WTC11 (cell line): Measurements from ENCODE around the gene ATP13A1. TPM values are rescaled to one million over a fixed set of nuclear protein-coding genes. Genes with fewer than 3 reads are reported as not detected.

Experiments used
- ELF4 ChIP-seq: sonication (generic); formaldehyde crosslinking; IDR thresholded peaks from 2 replicates; pipeline ENCODE4 v1.8.1; 2022; ENCODE audit warnings: low read depth, mild to moderate bottlenecking, moderate library complexity, missing genetic modification reagents
- FOXK1 ChIP-seq: sonication (generic); formaldehyde crosslinking; IDR thresholded peaks from 2 replicates; pipeline ENCODE4 v1.8.0; 2022; ENCODE audit warnings: mild to moderate bottlenecking, moderate library complexity, missing genetic modification reagents
- MXD4 ChIP-seq: fragments of 250-450 bp; sonication (Bioruptor Pico); IDR thresholded peaks from 2 replicates; pipeline ENCODE4 v1.8.0; 2021; ENCODE audit warnings: mild to moderate bottlenecking, moderate library complexity, borderline replicate concordance
- SMAD3 ChIP-seq: sonication (generic); formaldehyde crosslinking; IDR thresholded peaks from 2 replicates; pipeline ENCODE4 v1.8.0; 2022; ENCODE audit warnings: missing genetic modification reagents, mild to moderate bottlenecking, borderline replicate concordance
- SP1 ChIP-seq: sonication (generic); formaldehyde crosslinking; conservative IDR thresholded peaks from 2 replicates; pipeline ENCODE4 v1.8.1; 2022; ENCODE audit warnings: missing genetic modification reagents
- TCF7 ChIP-seq: sonication (generic); formaldehyde crosslinking; IDR thresholded peaks from 2 replicates; pipeline ENCODE4 v1.8.0; 2022; ENCODE audit warnings: mild to moderate bottlenecking, low read depth, missing genetic modification reagents, moderate library complexity
- ZNF232 ChIP-seq: sonication (generic); formaldehyde crosslinking; IDR thresholded peaks from 2 replicates; pipeline ENCODE4 v1.8.0; 2022; ENCODE audit warnings: mild to moderate bottlenecking, missing genetic modification reagents
- total RNA-seq: library from RNA; stranded (reverse); gene quantifications from 3 replicates; pipeline ENCODE4 v1.2.3, GENCODE V29; 2021
- TF ChIP-seq, protein P1 (sequence below): sonication (generic); formaldehyde crosslinking; IDR thresholded peaks from 2 replicates; pipeline ENCODE4 v1.8.0; 2023; ENCODE audit warnings: mild to moderate bottlenecking, missing genetic modification reagents
- TF ChIP-seq, protein P2 (sequence below): sonication (generic); formaldehyde crosslinking; IDR thresholded peaks from 2 replicates; pipeline ENCODE4 v1.8.1; 2023; ENCODE audit warnings: mild to moderate bottlenecking, missing genetic modification reagents
- TF ChIP-seq, protein P3 (sequence below): sonication (generic); formaldehyde crosslinking; IDR thresholded peaks from 2 replicates; pipeline ENCODE4 v1.8.1; 2022; ENCODE audit warnings: missing genetic modification reagents, borderline replicate concordance
- TF ChIP-seq, protein P4 (sequence below): sonication (generic); formaldehyde crosslinking; IDR thresholded peaks from 2 replicates; pipeline ENCODE4 v1.8.1; 2023; ENCODE audit warnings: mild to moderate bottlenecking, missing genetic modification reagents, borderline replicate concordance
- TF ChIP-seq, protein P5 (sequence below): fragments of 250-450 bp; sonication (Bioruptor Pico); conservative IDR thresholded peaks from 2 replicates; pipeline ENCODE4 v1.9.0; 2021; ENCODE audit warnings: mild to moderate bottlenecking
- TF ChIP-seq, protein P6 (sequence below): sonication (generic); formaldehyde crosslinking; IDR thresholded peaks from 2 replicates; pipeline ENCODE4 v1.8.0; 2023; ENCODE audit warnings: missing genetic modification reagents, mild to moderate bottlenecking, borderline replicate concordance
- TF ChIP-seq, protein P7 (sequence below): sonication (generic); formaldehyde crosslinking; IDR thresholded peaks from 2 replicates; pipeline ENCODE4 v1.8.1; 2022; ENCODE audit warnings: low read depth, mild to moderate bottlenecking, moderate library complexity, missing genetic modification reagents, borderline replicate concordance

ATP13A1 gene
- total RNA-seq, 1 experiment from 2014 or later: 82.6 TPM

DNA sequence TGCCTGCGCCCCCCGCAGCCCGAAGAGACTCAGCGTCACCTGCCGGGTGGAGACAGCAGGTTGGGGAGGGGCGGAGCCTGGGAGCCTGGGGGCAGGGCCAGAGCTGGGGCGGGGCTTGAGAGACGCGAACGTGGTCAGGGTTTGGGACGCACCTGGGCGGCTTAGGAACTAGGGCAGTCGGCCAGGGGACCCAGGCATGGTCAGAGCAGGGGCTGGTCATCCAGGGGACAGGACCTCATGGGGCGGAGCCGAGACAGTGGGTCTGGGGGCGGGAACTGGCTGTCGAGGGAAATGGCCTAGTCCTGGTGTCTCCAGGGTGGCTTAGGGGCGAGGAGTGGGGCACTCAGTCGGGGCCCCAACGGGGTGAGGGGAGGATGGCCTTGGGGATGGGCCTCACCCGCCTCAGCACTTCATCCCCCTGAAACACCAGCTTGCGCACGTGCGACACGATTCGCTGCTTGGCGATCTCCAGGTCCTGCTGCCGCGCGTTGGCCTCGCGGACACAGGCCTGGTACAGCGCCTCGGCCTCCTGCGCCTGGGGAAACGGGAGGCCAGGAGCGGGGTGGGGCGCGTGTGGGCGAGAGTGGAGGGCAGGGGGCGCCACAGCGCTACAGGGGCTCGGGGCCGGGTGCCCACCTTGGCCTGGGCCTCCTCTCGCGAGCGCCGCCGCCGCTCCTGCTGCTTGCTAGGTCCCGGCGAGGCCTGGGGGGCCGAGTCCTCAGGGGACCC, 25.8 kb downstream of the ATP13A1 start (continued):
- TF ChIP-seq FOXK1 (CRISPR knock-in tag): no peak
- TF ChIP-seq, protein P1, sequence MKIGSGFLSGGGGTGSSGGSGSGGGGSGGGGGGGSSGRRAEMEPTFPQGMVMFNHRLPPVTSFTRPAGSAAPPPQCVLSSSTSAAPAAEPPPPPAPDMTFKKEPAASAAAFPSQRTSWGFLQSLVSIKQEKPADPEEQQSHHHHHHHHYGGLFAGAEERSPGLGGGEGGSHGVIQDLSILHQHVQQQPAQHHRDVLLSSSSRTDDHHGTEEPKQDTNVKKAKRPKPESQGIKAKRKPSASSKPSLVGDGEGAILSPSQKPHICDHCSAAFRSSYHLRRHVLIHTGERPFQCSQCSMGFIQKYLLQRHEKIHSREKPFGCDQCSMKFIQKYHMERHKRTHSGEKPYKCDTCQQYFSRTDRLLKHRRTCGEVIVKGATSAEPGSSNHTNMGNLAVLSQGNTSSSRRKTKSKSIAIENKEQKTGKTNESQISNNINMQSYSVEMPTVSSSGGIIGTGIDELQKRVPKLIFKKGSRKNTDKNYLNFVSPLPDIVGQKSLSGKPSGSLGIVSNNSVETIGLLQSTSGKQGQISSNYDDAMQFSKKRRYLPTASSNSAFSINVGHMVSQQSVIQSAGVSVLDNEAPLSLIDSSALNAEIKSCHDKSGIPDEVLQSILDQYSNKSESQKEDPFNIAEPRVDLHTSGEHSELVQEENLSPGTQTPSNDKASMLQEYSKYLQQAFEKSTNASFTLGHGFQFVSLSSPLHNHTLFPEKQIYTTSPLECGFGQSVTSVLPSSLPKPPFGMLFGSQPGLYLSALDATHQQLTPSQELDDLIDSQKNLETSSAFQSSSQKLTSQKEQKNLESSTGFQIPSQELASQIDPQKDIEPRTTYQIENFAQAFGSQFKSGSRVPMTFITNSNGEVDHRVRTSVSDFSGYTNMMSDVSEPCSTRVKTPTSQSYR (CRISPR knock-in tag): no peak
- TF ChIP-seq, protein P2, sequence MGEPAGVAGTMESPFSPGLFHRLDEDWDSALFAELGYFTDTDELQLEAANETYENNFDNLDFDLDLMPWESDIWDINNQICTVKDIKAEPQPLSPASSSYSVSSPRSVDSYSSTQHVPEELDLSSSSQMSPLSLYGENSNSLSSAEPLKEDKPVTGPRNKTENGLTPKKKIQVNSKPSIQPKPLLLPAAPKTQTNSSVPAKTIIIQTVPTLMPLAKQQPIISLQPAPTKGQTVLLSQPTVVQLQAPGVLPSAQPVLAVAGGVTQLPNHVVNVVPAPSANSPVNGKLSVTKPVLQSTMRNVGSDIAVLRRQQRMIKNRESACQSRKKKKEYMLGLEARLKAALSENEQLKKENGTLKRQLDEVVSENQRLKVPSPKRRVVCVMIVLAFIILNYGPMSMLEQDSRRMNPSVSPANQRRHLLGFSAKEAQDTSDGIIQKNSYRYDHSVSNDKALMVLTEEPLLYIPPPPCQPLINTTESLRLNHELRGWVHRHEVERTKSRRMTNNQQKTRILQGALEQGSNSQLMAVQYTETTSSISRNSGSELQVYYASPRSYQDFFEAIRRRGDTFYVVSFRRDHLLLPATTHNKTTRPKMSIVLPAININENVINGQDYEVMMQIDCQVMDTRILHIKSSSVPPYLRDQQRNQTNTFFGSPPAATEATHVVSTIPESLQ (CRISPR knock-in tag): no peak
- no peak for TF ChIP-seq ZNF232 (CRISPR knock-in tag)
- no peak for TF ChIP-seq ELF4 (CRISPR knock-in tag)
- TF ChIP-seq MXD4 (CRISPR knock-in tag): no peak
- TF ChIP-seq SP1 (CRISPR knock-in tag): peak; percentile 69
- TF ChIP-seq, protein P3, sequence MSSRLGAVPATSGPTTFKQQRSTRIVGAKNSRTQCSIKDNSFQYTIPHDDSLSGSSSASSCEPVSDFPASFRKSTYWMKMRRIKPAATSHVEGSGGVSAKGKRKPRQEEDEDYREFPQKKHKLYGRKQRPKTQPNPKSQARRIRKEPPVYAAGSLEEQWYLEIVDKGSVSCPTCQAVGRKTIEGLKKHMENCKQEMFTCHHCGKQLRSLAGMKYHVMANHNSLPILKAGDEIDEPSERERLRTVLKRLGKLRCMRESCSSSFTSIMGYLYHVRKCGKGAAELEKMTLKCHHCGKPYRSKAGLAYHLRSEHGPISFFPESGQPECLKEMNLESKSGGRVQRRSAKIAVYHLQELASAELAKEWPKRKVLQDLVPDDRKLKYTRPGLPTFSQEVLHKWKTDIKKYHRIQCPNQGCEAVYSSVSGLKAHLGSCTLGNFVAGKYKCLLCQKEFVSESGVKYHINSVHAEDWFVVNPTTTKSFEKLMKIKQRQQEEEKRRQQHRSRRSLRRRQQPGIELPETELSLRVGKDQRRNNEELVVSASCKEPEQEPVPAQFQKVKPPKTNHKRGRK (CRISPR knock-in tag): no peak
- TF ChIP-seq, protein P4, sequence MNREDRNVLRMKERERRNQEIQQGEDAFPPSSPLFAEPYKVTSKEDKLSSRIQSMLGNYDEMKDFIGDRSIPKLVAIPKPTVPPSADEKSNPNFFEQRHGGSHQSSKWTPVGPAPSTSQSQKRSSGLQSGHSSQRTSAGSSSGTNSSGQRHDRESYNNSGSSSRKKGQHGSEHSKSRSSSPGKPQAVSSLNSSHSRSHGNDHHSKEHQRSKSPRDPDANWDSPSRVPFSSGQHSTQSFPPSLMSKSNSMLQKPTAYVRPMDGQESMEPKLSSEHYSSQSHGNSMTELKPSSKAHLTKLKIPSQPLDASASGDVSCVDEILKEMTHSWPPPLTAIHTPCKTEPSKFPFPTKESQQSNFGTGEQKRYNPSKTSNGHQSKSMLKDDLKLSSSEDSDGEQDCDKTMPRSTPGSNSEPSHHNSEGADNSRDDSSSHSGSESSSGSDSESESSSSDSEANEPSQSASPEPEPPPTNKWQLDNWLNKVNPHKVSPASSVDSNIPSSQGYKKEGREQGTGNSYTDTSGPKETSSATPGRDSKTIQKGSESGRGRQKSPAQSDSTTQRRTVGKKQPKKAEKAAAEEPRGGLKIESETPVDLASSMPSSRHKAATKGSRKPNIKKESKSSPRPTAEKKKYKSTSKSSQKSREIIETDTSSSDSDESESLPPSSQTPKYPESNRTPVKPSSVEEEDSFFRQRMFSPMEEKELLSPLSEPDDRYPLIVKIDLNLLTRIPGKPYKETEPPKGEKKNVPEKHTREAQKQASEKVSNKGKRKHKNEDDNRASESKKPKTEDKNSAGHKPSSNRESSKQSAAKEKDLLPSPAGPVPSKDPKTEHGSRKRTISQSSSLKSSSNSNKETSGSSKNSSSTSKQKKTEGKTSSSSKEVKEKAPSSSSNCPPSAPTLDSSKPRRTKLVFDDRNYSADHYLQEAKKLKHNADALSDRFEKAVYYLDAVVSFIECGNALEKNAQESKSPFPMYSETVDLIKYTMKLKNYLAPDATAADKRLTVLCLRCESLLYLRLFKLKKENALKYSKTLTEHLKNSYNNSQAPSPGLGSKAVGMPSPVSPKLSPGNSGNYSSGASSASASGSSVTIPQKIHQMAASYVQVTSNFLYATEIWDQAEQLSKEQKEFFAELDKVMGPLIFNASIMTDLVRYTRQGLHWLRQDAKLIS: no peak
- TF ChIP-seq, protein P5, sequence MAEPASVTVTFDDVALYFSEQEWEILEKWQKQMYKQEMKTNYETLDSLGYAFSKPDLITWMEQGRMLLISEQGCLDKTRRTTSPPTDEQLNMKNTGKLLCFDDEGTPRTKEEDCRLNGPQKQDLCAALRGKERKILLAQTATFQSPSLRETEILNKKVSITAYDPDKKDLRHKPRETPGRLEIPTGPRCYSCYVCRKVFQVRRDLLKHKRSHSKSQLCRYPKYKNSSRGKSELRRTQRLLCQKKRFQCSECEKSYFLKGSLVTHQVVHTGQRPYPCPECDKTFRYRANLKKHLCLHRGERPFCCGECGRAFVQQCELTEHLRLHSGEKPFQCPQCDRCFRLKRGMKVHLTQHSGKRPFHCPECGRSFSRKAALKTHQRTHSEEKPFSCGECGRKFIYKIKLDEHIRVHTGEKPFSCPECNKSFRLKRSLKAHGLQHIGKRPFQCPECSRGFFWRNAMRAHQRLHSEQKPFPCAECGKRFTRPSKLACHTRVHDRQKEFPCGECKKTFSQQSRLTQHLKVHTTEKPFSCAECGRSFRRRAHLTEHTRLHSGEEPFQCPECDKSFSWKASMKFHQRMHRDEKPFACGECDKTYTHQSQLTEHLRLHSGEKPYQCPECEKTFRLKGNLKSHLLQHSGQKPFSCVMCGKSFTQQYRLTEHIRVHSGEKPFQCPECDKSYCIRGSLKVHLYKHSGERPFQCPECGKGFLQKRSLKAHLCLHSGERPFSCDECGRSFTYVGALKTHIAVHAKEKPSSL (CRISPR knock-in tag): no peak
- TF ChIP-seq, protein P6, sequence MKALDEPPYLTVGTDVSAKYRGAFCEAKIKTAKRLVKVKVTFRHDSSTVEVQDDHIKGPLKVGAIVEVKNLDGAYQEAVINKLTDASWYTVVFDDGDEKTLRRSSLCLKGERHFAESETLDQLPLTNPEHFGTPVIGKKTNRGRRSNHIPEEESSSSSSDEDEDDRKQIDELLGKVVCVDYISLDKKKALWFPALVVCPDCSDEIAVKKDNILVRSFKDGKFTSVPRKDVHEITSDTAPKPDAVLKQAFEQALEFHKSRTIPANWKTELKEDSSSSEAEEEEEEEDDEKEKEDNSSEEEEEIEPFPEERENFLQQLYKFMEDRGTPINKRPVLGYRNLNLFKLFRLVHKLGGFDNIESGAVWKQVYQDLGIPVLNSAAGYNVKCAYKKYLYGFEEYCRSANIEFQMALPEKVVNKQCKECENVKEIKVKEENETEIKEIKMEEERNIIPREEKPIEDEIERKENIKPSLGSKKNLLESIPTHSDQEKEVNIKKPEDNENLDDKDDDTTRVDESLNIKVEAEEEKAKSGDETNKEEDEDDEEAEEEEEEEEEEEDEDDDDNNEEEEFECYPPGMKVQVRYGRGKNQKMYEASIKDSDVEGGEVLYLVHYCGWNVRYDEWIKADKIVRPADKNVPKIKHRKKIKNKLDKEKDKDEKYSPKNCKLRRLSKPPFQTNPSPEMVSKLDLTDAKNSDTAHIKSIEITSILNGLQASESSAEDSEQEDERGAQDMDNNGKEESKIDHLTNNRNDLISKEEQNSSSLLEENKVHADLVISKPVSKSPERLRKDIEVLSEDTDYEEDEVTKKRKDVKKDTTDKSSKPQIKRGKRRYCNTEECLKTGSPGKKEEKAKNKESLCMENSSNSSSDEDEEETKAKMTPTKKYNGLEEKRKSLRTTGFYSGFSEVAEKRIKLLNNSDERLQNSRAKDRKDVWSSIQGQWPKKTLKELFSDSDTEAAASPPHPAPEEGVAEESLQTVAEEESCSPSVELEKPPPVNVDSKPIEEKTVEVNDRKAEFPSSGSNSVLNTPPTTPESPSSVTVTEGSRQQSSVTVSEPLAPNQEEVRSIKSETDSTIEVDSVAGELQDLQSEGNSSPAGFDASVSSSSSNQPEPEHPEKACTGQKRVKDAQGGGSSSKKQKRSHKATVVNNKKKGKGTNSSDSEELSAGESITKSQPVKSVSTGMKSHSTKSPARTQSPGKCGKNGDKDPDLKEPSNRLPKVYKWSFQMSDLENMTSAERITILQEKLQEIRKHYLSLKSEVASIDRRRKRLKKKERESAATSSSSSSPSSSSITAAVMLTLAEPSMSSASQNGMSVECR (CRISPR knock-in tag): 0 out of 2 replicates have a peak, but pooled peaks have one; percentile 17
- 0 out of 2 replicates have a peak, but pooled peaks have one; percentile 18 for TF ChIP-seq TCF7 (CRISPR knock-in tag)
- TF ChIP-seq, protein P7, sequence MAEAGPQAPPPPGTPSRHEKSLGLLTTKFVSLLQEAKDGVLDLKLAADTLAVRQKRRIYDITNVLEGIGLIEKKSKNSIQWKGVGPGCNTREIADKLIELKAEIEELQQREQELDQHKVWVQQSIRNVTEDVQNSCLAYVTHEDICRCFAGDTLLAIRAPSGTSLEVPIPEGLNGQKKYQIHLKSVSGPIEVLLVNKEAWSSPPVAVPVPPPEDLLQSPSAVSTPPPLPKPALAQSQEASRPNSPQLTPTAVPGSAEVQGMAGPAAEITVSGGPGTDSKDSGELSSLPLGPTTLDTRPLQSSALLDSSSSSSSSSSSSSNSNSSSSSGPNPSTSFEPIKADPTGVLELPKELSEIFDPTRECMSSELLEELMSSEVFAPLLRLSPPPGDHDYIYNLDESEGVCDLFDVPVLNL (CRISPR knock-in tag): no peak
- no peak for TF ChIP-seq SMAD3 (CRISPR knock-in tag)
